ENCODE results near the gene COL24A1. TPM values are rescaled to one million over a fixed set of nuclear protein-coding genes. Genes with fewer than 3 reads are reported as not detected.
"Not testable (repeated sequence)": the region's sequence is repeated elsewhere in the genome, so short reads cannot be mapped to it uniquely, and the experiment has no call there.

The COL24A1 gene
- total RNA-seq, 2 experiments from 2014 or later: not detected

GRCh38 chr1:85718678-85719340, 437.8 kb downstream of the COL24A1 start:
- Mint-ChIP-seq H3K36me3 (ENCODE audit: low read depth) (no peaks in the 10 kb centered on the region), H3K27ac (no peak overlapping the region), H3K9me3 (peaks cover 20% of the 10 kb centered on the region), H3K4me1 (peaks cover 4% of the 10 kb centered on the region), H3K27me3 (peaks cover 8% of the 10 kb centered on the region), H3K4me3 (no peak overlapping the region)
- CTCF ChIA-PET: no interaction called here
- no peak for DNase-seq
- POLR2A ChIA-PET: interaction anchor here (0.6 kb wide), 1 partner anchor 64 kb away, joined by 7 read pairs; no protein-coding TSS in a partner anchor

DNA sequence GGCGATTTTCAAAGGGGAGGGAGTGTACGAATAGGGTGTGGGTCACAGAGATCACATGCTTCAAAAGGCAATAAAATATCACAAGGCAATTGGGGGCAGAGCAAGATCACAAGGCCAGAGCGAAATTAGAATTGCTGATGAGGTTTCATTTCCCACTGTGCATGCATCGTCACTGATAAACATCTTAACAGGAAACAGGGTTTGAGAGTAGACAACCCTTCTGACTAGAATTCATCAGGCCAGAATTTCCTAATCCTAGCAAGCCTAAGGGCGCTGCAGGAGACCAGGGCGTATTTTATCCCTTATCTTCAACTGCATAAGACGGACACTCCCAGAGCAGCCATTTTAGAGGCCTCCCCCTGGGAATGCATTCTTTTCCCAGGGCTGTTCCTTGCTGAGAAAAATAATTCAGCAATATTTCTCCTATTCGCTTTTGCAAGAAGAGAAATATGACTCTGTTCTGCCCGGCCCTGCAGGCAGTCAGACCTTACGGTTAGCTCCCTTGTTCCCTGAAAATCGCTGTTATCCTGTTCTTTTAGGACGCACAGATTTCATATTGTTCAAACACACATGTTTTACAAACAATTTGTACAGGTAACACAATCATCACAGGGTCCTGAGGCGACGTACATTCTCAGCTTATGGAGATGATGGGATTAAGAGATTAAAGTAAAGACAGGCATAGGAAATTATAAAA, 442.0 kb downstream of the COL24A1 start:
- POLR2A ChIA-PET; H3K4me1 Mint-ChIP-seq; H3K27ac Mint-ChIP-seq; CTCF ChIA-PET; H3K27me3 Mint-ChIP-seq; H3K36me3 Mint-ChIP-seq (ENCODE audit: low read depth); H3K4me3 Mint-ChIP-seq; DNase-seq: not testable (repeated sequence)
- peaks cover 17% of the 10 kb centered on the region for H3K9me3 Mint-ChIP-seq

DNA sequence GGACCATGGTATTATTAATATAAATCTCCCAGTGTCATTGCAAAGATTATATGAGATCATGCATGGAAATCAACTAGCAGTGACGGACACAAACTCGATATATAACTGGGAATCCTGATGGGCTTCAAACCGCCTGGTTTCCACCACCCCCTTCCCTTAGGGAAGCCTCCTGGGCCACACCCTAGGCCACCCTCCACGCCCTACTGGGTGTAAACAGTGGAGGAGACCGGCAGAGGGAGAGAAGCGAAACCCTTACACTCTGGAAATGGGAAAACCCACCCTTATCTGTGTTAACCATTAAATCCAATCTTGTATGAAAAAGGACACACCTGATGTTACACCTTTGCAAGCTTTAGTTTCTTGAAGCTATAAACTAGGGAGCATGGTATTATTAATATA, 447.7 kb downstream of the COL24A1 start:
- POLR2A ChIA-PET: no interaction called here
- no peaks in the 10 kb centered on the region for H3K27me3 Mint-ChIP-seq
- H3K4me1 Mint-ChIP-seq: peaks cover 15% of the 10 kb centered on the region
- CTCF ChIA-PET: interaction anchor here (0.9 to 2.1 kb wide), 5 partner anchors 9 to 30 kb away, joined by 3 to 6 read pairs (median 3); no protein-coding TSS in a partner anchor
- H3K36me3 Mint-ChIP-seq (ENCODE audit: low read depth): peaks cover 21% of the 10 kb centered on the region
- no peak overlapping the region for H3K27ac Mint-ChIP-seq
- no peak overlapping the region for H3K4me3 Mint-ChIP-seq
- DNase-seq: no peak
- H3K9me3 Mint-ChIP-seq: no peaks in the 10 kb centered on the region

DNA sequence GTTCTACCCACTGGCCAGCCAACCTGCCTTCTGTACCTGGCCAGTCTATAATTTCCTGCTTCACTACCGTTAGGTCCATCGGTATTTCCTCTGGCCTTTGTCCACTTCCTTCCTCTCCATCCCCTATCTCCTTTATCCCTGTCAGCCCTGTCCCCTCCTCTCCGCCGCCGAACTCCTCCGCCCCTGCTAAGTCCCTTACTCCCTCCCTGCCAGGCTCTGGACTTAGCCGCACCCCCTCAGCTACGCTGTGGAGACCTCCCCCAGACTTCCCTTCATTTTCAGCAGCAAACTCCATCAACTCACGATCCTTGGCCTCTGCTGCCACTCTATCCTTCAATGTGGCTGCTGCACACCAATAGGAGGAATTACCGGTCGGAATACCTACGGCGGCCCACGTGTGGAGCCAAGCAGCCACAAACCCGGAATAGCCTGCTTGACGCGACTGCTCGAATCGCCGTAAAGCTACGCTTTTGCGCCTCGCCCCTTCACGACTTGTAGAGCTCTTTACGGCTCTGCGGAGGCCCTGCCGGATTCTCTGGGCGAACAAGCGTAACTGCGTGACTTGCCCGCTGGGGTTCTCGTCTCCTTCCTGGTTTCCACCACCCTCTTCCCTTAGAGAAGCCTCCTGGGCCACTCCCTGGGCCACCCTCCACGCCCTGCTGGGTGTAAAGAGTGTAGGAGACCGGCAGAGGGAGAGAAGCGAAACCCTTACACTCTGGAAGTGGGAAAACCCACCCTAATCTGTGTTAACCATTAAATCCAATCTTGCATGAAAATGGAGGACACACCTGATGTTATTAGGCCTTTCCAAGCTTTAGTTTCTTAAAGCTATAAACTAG, 448.4 kb downstream of the COL24A1 start, which contains the start of gene ZNHIT6:
Gene ZNHIT6 (minus strand): TSS at position 444 of the 839 bp plus-strand sequence. CDS start 149 bp downstream, at position 295.
- no peak within 1 kb of the TSS for H3K4me3 Mint-ChIP-seq
- H3K27ac Mint-ChIP-seq: no peak within 1 kb of the TSS
- ChIA-PET POLR2A (interaction anchor here (0.6 kb wide), 1 partner anchor 1133 kb away, joined by 3 read pairs; no protein-coding TSS in a partner anchor), CTCF (interaction anchor here (0.6 to 2.1 kb wide), 6 partner anchors 9 to 90 kb away, joined by 3 to 6 read pairs (median 3); no protein-coding TSS in a partner anchor)
- DNase-seq: peak; percentile 92
- H3K27me3 Mint-ChIP-seq: no peaks in the 10 kb centered on the region
- no peaks in the 10 kb centered on the region for H3K9me3 Mint-ChIP-seq
- H3K4me1 Mint-ChIP-seq: peaks cover 21% of the 10 kb centered on the region
- peaks cover 27% of the 10 kb centered on the region for H3K36me3 Mint-ChIP-seq (ENCODE audit: low read depth)

- H3K27me3 Mint-ChIP-seq: no peaks in the 10 kb centered on the region
- H3K4me1 Mint-ChIP-seq: peaks cover 24% of the 10 kb centered on the region
- no peaks in the 10 kb centered on the region for H3K9me3 Mint-ChIP-seq
- ChIA-PET CTCF (interaction anchor here (0.6 to 2.1 kb wide), 3 partner anchors 8 to 89 kb away, joined by 3 to 6 read pairs (median 3); no protein-coding TSS in a partner anchor), POLR2A (no interaction called here)
- no peak for DNase-seq
- H3K27ac Mint-ChIP-seq: no peak overlapping the region
- no peak overlapping the region for H3K4me3 Mint-ChIP-seq
- peaks cover 31% of the 10 kb centered on the region for H3K36me3 Mint-ChIP-seq (ENCODE audit: low read depth)
Measured at GRCh38 chr1:85707267-85707989, 449.1 kb downstream of the COL24A1 start.

DNA sequence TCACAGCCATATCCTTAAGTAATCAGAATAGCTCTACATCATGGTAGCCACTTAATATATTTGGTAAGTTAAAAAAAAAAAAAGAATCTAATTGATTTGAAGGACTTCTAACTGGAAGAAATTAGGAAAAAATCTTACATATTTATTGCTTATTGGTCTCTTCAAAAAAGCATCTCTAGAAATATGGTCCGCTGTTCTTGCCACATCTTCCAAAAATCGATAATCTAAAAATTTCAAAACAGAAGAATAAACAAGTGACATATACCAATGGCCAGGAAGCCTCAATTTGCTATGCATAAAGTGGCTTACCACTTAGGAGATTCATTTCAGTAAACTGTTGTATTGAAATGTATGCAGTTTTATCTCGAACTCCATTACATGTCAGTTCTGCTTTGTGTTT, 450.6 kb downstream of the COL24A1 start:
- Mint-ChIP-seq H3K27ac (no peak overlapping the region), H3K9me3 (no peaks in the 10 kb centered on the region), H3K4me1 (peaks cover 24% of the 10 kb centered on the region), H3K4me3 (no peak overlapping the region), H3K36me3 (ENCODE audit: low read depth) (peaks cover 43% of the 10 kb centered on the region), H3K27me3 (no peaks in the 10 kb centered on the region)
- ChIA-PET POLR2A (no interaction called here), CTCF (no interaction called here)
- DNase-seq: no peak

- no peak overlapping the region for H3K27ac Mint-ChIP-seq
- H3K4me3 Mint-ChIP-seq: no peak overlapping the region
- CTCF ChIA-PET: no interaction called here
- no peaks in the 10 kb centered on the region for H3K9me3 Mint-ChIP-seq
- no peak for DNase-seq
- H3K4me1 Mint-ChIP-seq: peaks cover 18% of the 10 kb centered on the region
- H3K27me3 Mint-ChIP-seq: no peaks in the 10 kb centered on the region
- H3K36me3 Mint-ChIP-seq (ENCODE audit: low read depth): peaks cover 54% of the 10 kb centered on the region
- POLR2A ChIA-PET: no interaction called here
Measured at GRCh38 chr1:85700422-85700821, 456.1 kb downstream of the COL24A1 start.

- no peak for DNase-seq
- Mint-ChIP-seq H3K4me3 (no peak overlapping the region), H3K9me3 (no peaks in the 10 kb centered on the region), H3K4me1 (peaks cover 2% of the 10 kb centered on the region), H3K27ac (no peak overlapping the region), H3K36me3 (ENCODE audit: low read depth) (peaks cover 32% of the 10 kb centered on the region), H3K27me3 (no peaks in the 10 kb centered on the region)
- ChIA-PET POLR2A (no interaction called here), CTCF (no interaction called here)
Measured at GRCh38 chr1:85697895-85698294, 458.7 kb downstream of the COL24A1 start.

DNA sequence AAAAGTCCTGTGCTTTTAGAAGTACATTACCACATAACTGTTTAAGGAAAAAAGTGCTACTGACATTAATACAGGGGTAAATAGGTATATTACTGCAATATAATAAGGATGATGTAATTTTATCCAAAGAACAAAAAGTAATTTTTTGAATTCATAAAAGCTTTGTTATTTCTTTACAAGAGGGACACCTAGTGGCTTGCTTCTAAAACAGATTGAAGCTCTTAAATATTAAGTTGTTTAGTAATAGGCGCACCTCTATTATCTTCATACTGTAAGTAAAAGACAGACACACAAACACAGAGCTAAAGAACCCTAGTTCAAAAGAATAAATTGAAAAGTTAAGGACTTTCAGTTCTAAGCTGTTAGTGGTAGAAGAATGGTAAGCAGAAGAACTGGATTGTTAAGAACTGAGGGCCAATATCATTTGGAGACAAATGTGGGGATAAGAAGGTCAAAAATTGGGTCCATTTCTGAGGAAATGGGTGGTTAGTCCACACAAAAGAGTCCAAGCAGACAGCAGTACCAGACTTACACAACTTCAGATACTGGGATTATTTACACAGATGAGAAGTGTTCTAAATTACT, 463.8 kb downstream of the COL24A1 start:
- POLR2A ChIA-PET: interaction anchor here (0.6 kb wide), 1 partner anchor 541 kb away, joined by 3 read pairs; no protein-coding TSS in a partner anchor
- no peaks in the 10 kb centered on the region for H3K27me3 Mint-ChIP-seq
- no peaks in the 10 kb centered on the region for H3K9me3 Mint-ChIP-seq
- H3K36me3 Mint-ChIP-seq (ENCODE audit: low read depth): peaks cover 9% of the 10 kb centered on the region
- no peaks in the 10 kb centered on the region for H3K4me1 Mint-ChIP-seq
- no peak overlapping the region for H3K4me3 Mint-ChIP-seq
- CTCF ChIA-PET: interaction anchor here (1.2 to 1.6 kb wide), 3 partner anchors 9 to 17 kb away, joined by 3 to 7 read pairs (median 3); no protein-coding TSS in a partner anchor
- DNase-seq: no peak
- H3K27ac Mint-ChIP-seq: no peak overlapping the region

DNA sequence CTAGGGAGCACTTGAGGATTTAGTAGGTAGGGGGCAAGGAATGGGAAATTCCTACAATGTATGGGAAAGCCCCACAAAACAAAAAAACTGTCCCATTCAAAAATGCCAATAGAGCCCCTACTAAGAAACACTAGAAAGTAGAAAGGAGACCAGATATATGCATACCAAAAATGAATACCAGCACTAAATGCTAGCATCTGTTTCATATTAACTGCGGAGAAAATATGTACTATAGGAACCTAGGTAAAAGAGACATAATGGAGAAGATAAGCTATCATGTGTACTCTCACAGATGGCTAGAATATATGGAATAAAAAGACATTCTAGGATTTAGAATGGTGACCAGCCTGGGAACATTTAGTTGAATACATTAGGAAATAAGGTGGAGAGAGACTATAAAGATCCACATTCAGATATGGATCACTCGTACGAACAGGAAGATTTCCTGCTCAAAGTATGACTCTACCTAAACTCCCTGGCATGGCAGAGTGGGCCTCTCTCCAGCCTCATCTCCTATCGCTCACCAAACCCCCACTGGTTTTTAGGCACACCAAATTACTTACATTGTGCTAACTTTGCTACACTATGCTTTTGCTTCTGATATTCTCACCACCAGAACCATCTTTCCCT, 466.7 kb downstream of the COL24A1 start:
- H3K4me3 Mint-ChIP-seq: no peak overlapping the region
- CTCF ChIA-PET: no interaction called here
- H3K36me3 Mint-ChIP-seq (ENCODE audit: low read depth): peaks cover 7% of the 10 kb centered on the region
- H3K4me1 Mint-ChIP-seq: no peaks in the 10 kb centered on the region
- no peaks in the 10 kb centered on the region for H3K9me3 Mint-ChIP-seq
- H3K27ac Mint-ChIP-seq: no peak overlapping the region
- H3K27me3 Mint-ChIP-seq: no peaks in the 10 kb centered on the region
- POLR2A ChIA-PET: no interaction called here
- no peak for DNase-seq

- Mint-ChIP-seq H3K27me3 (no peaks in the 10 kb centered on the region), H3K4me3 (no peak overlapping the region), H3K27ac (no peak overlapping the region), H3K9me3 (no peaks in the 10 kb centered on the region), H3K36me3 (ENCODE audit: low read depth) (peaks cover 11% of the 10 kb centered on the region), H3K4me1 (no peaks in the 10 kb centered on the region)
- no peak for DNase-seq
- ChIA-PET CTCF (interaction anchor here (0.6 to 1.2 kb wide), 4 partner anchors 9 to 577 kb away, joined by 3 read pairs; no protein-coding TSS in a partner anchor), POLR2A (no interaction called here)
Measured at GRCh38 chr1:85683292-85684025, 473.1 kb downstream of the COL24A1 start.
